ENCODE data around the gene RGS14.
"Not testable (repeated sequence)": the region's sequence is repeated elsewhere in the genome, so short reads cannot be mapped to it uniquely, and the experiment has no call there.

The RGS14 gene

DNA sequence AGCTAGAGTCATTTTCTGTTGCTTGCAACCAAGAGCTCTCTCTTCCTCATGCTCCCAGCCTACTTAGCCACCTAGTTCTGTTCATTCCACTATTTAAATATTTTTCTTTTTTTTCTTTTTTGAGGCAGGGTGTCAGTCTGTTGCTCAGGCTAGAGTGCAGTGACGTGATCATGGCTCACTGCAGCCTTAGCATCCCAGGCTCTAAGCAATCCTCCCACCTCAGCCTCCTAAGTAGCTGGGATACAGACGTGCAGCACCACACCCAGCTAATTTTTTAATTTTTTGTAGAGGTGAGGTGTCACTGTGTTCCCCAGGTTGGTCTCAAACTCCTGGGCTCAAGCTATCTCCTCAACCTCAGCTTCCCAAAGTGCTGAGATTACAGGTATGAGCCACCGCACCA, 56.8 kb downstream of the RGS14 start:
- ATAC-seq, result no peak
- TF ChIP-seq RARB (CRISPR knock-in tag; IDR thresholded peaks at IDR 0.05) (no peak), ZC3H10 (CRISPR knock-in tag; IDR thresholded peaks at IDR 0.05) (no peak), PPARA (CRISPR knock-in tag; IDR thresholded peaks at IDR 0.05; ENCODE audit: borderline replicate concordance) (no peak)

- not testable (repeated sequence) for ATAC-seq
Measured at GRCh38 chr5:177417081-177417480, 59.4 kb downstream of the RGS14 start.

- TF ChIP-seq OSR1 (CRISPR knock-in tag; IDR thresholded peaks at IDR 0.05), result no peak
- no peak for ATAC-seq
Measured at GRCh38 chr5:177419046-177419445, 61.3 kb downstream of the RGS14 start.

- not testable (repeated sequence) for ATAC-seq
Measured at GRCh38 chr5:177420472-177420871, 62.7 kb downstream of the RGS14 start.

DNA sequence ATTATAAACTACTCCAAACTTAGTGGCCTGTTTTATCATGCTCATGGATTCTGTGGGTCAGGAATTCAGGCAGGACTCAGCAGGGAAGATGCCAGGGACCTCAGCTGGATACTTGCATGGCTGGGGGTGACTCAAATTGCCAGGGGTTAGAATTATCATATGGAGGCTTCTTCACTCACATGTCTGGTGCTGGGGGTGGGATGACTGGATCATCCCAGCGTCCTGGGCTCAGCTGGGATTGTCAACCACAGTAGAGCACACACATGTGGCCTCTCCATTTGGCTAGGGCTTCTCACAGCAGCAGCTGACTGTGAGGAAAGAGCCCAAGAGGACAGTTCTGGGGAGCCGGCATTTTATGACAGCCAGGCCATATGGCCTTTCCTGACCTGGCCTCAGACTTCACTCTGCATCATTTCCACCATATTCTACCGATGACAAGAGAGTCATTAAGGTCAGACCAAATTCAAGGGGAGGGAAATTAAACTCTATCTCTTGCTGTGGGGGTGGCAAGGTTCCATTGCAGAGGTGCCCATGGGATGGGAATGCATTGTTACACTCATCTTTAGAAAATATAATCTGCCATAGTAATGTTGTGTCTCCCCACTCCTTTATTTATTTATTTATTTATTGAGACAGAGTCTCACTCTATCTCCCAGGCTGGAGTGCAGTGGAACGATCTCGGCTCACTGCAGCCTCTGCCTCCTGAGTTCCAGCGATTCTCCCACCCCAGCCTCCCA, 63.5 kb downstream of the RGS14 start:
- no peak for ATAC-seq
- TF ChIP-seq ZNF8 (CRISPR knock-in tag; IDR thresholded peaks at IDR 0.05) (no peak), PPARA (CRISPR knock-in tag; IDR thresholded peaks at IDR 0.05; ENCODE audit: borderline replicate concordance) (no peak), ZNF565 (CRISPR knock-in tag; conservative IDR thresholded peaks at IDR 0.05; ENCODE audit: low read depth) (no peak), ISL1 (CRISPR knock-in tag; IDR thresholded peaks at IDR 0.05) (no peak), RARB (CRISPR knock-in tag; IDR thresholded peaks at IDR 0.05) (no peak), TSHZ2 (CRISPR knock-in tag; IDR thresholded peaks at IDR 0.05) (no peak), ESRRG (CRISPR knock-in tag; IDR thresholded peaks at IDR 0.05) (no peak), SNAI2 (CRISPR knock-in tag; IDR thresholded peaks at IDR 0.05) (no peak), ZNF70 (CRISPR knock-in tag; IDR thresholded peaks at IDR 0.05) (no peak), TCF4 (CRISPR knock-in tag; IDR thresholded peaks at IDR 0.05; ENCODE audit: borderline replicate concordance) (no peak), OSR1 (CRISPR knock-in tag; IDR thresholded peaks at IDR 0.05) (no peak), ZFP30 (CRISPR knock-in tag; IDR thresholded peaks at IDR 0.05) (no peak), ARNTL (CRISPR knock-in tag; IDR thresholded peaks at IDR 0.05; ENCODE audit: borderline replicate concordance, low read depth) (no peak), GLIS3 (CRISPR knock-in tag; IDR thresholded peaks at IDR 0.05) (no peak), ZC3H10 (CRISPR knock-in tag; IDR thresholded peaks at IDR 0.05) (no peak), BACH2 (CRISPR knock-in tag; IDR thresholded peaks at IDR 0.05; ENCODE audit: borderline replicate concordance) (no peak)
- TF ChIP-seq, protein P1, sequence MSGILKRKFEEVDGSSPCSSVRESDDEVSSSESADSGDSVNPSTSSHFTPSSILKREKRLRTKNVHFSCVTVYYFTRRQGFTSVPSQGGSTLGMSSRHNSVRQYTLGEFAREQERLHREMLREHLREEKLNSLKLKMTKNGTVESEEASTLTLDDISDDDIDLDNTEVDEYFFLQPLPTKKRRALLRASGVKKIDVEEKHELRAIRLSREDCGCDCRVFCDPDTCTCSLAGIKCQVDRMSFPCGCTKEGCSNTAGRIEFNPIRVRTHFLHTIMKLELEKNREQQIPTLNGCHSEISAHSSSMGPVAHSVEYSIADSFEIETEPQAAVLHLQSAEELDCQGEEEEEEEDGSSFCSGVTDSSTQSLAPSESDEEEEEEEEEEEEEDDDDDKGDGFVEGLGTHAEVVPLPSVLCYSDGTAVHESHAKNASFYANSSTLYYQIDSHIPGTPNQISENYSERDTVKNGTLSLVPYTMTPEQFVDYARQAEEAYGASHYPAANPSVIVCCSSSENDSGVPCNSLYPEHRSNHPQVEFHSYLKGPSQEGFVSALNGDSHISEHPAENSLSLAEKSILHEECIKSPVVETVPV (CRISPR knock-in tag; IDR thresholded peaks at IDR 0.05), result no peak
